K562 (cell line): ENCODE data around the gene MAP7D1. TPM values are rescaled to one million over a fixed set of nuclear protein-coding genes. Genes with fewer than 3 reads are reported as not detected.

Experiments used
- CC2D1A ChIP-seq: fragments of 450-650 bp; IDR thresholded peaks from 2 replicates; pipeline ENCODE4 v1.6.1; 2017; ENCODE audit warnings: mild to moderate bottlenecking
- CREB1 ChIP-seq, 2 experiments: sonication (generic) in 1 of 2; formaldehyde crosslinking in 1 of 2; IDR thresholded peaks; 2 replicates each; pipeline versions ENCODE4 v1.6.1 to v1.8.0; 2012 to 2022; ENCODE audit warnings: inconsistent platforms in 1 of 2, mild to moderate bottlenecking in 1 of 2, missing genetic modification reagents in 1 of 2, moderate library complexity in 1 of 2
- CREM ChIP-seq: IDR thresholded peaks from 2 replicates; pipeline ENCODE4 v1.6.1; 2014; ENCODE audit warnings: antibody characterized with exemption, low read depth
- CTBP1 ChIP-seq: fragments of 450-650 bp; IDR thresholded peaks from 2 replicates; pipeline ENCODE4 v1.6.1; 2016; ENCODE audit warnings: borderline replicate concordance
- NBN ChIP-seq: fragments of 450-650 bp; IDR thresholded peaks from 2 replicates; pipeline ENCODE4 v1.6.1; 2016; ENCODE audit warnings: low read depth, mild to moderate bottlenecking
- TBP ChIP-seq: optimal IDR thresholded peaks from 2 replicates; pipeline ENCODE3; 2011; ENCODE audit warnings: low read depth, low read length, improper control_type of control experiment
- ZNF165 ChIP-seq: fragments of 250-450 bp; sonication (Bioruptor Pico); IDR thresholded peaks from 2 replicates; pipeline ENCODE4 v1.4.0; 2020; ENCODE audit warnings: borderline replicate concordance
- polyA plus RNA-seq, 8 experiments: library from polyadenylated mRNA; depleted of rRNA in 4 of 8; stranded (reverse) in 5 of 8; unstranded in 3 of 8; fragments of >200 nt; fragmentation: Nextera tagmentation in 2 of 8; fragmentation: Illumina TruSeq in 1 of 8; extraction: Ambion mirVana in 2 of 8; extraction: Trizol in 1 of 8; gene quantifications; 2 replicates each; pipeline versions ENCODE4 v1.2.1 to v1.2.3, GENCODE V29; 2011 to 2014; ENCODE audit warnings: inconsistent platforms in 1 of 8, missing spikeins in 1 of 8
- total RNA-seq, 7 experiments: library from RNA; depleted of rRNA in 6 of 7; stranded (reverse); fragments of >200 nt in 6 of 7; fragmentation: Illumina TruSeq in 2 of 7; extraction: Trizol in 2 of 7; gene quantifications; 2 replicates each; pipeline versions ENCODE4 v1.2.1 to v1.2.3, GENCODE V29; 2011 to 2021; ENCODE audit warnings: low replicate concordance in 1 of 7
- TF ChIP-seq, protein P1 (sequence below): fragments of 450-650 bp; IDR thresholded peaks from 2 replicates; pipeline ENCODE4 v1.6.1; 2018; ENCODE audit not compliant: partially characterized antibody
- TF ChIP-seq, protein P2 (sequence below), 2 experiments: fragments of 450-650 bp in 1 of 2; sonication (generic) in 1 of 2; formaldehyde crosslinking in 1 of 2; IDR thresholded peaks in 1 of 2; conservative IDR thresholded peaks in 1 of 2; 2 replicates each; pipeline versions ENCODE4 v1.6.1 to v1.8.1; 2016 to 2023; ENCODE audit warnings: mild to moderate bottlenecking in 2 of 2, moderate library complexity in 2 of 2, inconsistent platforms in 1 of 2, missing genetic modification reagents in 1 of 2

MAP7D1 gene
- total and polyA plus RNA-seq, 9 of the 15 experiments (the other 6 are each of a cell fraction or from before 2014, with no cell fraction given), result 3.6 to 108 (median 34.5) TPM

DNA sequence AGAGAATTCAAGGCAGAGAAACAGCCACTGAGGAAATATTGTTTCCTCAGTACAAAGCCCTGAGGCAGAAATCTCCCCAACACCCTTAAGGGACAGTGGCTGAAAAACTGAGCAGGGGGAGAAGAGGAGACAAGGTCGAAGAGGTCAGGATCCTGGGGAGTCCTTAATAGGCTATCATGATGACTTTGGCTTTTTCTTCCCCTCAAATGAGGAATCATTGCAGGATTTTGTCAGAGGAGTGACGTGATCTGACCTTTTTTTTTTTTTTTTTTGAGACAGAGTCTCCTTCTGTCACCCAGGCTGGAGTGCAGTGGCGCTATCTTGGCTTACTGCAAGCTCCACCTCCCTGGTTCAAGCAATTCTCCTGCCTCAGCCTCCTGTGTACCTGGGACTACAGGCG, 10.2 kb downstream of the MAP7D1 start (continued):
- TF ChIP-seq, protein P1, sequence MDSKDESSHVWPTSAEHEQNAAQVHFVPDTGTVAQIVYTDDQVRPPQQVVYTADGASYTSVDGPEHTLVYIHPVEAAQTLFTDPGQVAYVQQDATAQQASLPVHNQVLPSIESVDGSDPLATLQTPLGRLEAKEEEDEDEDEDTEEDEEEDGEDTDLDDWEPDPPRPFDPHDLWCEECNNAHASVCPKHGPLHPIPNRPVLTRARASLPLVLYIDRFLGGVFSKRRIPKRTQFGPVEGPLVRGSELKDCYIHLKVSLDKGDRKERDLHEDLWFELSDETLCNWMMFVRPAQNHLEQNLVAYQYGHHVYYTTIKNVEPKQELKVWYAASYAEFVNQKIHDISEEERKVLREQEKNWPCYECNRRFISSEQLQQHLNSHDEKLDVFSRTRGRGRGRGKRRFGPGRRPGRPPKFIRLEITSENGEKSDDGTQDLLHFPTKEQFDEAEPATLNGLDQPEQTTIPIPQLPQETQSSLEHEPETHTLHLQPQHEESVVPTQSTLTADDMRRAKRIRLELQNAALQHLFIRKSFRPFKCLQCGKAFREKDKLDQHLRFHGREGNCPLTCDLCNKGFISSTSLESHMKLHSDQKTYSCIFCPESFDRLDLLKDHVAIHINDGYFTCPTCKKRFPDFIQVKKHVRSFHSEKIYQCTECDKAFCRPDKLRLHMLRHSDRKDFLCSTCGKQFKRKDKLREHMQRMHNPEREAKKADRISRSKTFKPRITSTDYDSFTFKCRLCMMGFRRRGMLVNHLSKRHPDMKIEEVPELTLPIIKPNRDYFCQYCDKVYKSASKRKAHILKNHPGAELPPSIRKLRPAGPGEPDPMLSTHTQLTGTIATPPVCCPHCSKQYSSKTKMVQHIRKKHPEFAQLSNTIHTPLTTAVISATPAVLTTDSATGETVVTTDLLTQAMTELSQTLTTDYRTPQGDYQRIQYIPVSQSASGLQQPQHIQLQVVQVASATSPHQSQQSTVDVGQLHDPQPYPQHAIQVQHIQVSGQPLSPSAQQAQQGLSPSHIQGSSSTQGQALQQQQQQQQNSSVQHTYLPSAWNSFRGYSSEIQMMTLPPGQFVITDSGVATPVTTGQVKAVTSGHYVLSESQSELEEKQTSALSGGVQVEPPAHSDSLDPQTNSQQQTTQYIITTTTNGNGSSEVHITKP, result peak; percentile 43
- no peak for TF ChIP-seq TBP
- TF ChIP-seq, protein P2, sequence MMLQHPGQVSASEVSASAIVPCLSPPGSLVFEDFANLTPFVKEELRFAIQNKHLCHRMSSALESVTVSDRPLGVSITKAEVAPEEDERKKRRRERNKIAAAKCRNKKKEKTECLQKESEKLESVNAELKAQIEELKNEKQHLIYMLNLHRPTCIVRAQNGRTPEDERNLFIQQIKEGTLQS (IDR thresholded peaks at IDR 0.05), result peak; percentile 9; the same call in 1 of the 2 replicates
- TF ChIP-seq, protein P2 (CRISPR knock-in tag; conservative IDR thresholded peaks at IDR 0.05), result no peak
- peak; percentile 30; the same call in 1 of the 2 replicates for TF ChIP-seq CREB1 (IDR thresholded peaks at IDR 0.05)
- no peak for TF ChIP-seq CREB1 (CRISPR knock-in tag; IDR thresholded peaks at IDR 0.05)
- no peak for TF ChIP-seq NBN
- peak; percentile 27; the same call in 1 of the 2 replicates for TF ChIP-seq CREM
- no peak for TF ChIP-seq ZNF165 (CRISPR knock-in tag)
- TF ChIP-seq CC2D1A, result no peak
- TF ChIP-seq CTBP1, result no peak
